IMR-90 (cell line): Measurements from ENCODE around the gene LRRC8E. TPM values are rescaled to one million over a fixed set of nuclear protein-coding genes. Genes with fewer than 3 reads are reported as not detected.

Source experiments
- ATAC-seq: fragments of 200-7000 bp; cut with Tn5 transposase; 2 replicates; pipeline ENCODE4 v1.9.1; 2020; ENCODE audit warnings: low read depth, mild to moderate bottlenecking, moderate library complexity
- BruUV-seq: library from RNA; stranded (reverse); fragments of 400-500 nt; replicated peaks from 2 replicates; lab custom pipeline; 2021; lab: Mats Ljungman, UMichigan
- CTCF ChIA-PET: fragments of 300-600 bp; formaldehyde crosslinking; extraction: SDS; loops from one replicate; lab custom pipeline; 2021; ENCODE audit warnings: antibody characterized with exemption; lab: Yijun Ruan, JAX
- POLR2A ChIA-PET: fragments of 300-600 bp; sonication (Branson Sonifier 250); formaldehyde crosslinking; loops from one replicate; lab custom pipeline; 2022; ENCODE audit warnings: antibody characterized with exemption; ENCODE audit not compliant: unreplicated experiment; lab: Charles Lee
- DNase-seq: peaks from one replicate; pipeline ENCODE4 v3.0.0; 2013
- H2AFZ ChIP-seq: replicated peaks from 2 replicates; pipeline ENCODE3; 2013; ENCODE audit warnings: low read length, mild to moderate bottlenecking; ENCODE audit not compliant: poor library complexity
- H2AK5ac ChIP-seq: 2 replicates; pipeline ENCODE4 v1.6.1; 2013; ENCODE audit warnings: low read depth, low read length, inconsistent platforms
- H2AK9ac ChIP-seq: replicated peaks from 2 replicates; pipeline ENCODE3; 2013; ENCODE audit warnings: mild to moderate bottlenecking, low read depth, low read length, moderate library complexity; ENCODE audit not compliant: poor library complexity
- H2BK120ac ChIP-seq: 2 replicates; pipeline ENCODE4 v1.6.1; 2013; ENCODE audit warnings: low read depth, low read length, inconsistent platforms
- H2BK15ac ChIP-seq: 3 replicates; pipeline ENCODE4 v1.6.1; 2013; ENCODE audit warnings: low read depth, low read length, inconsistent platforms
- H2BK20ac ChIP-seq: 2 replicates; pipeline ENCODE4 v1.6.1; 2013; ENCODE audit warnings: low read depth, mild to moderate bottlenecking, inconsistent platforms, low read length, moderate library complexity
- H2BK5ac ChIP-seq: 2 replicates; pipeline ENCODE4 v1.6.1; 2013; ENCODE audit warnings: mild to moderate bottlenecking, low read depth, low read length, inconsistent platforms; ENCODE audit not compliant: poor library complexity, severe bottlenecking
- H3K14ac ChIP-seq: replicated peaks from 2 replicates; pipeline ENCODE4 v1.6.1; 2013; ENCODE audit warnings: low read depth, low read length, inconsistent platforms
- H3K18ac ChIP-seq: 2 replicates; pipeline ENCODE4 v1.6.1; 2013; ENCODE audit warnings: low read depth, low read length, control low read depth
- H3K23ac ChIP-seq: 2 replicates; pipeline ENCODE4 v1.6.1; 2013; ENCODE audit warnings: low read depth, low read length, inconsistent platforms
- H3K27ac ChIP-seq: 2 replicates; pipeline ENCODE4 v1.5.1; 2013; ENCODE audit warnings: mild to moderate bottlenecking, control low read depth, low read length; ENCODE audit not compliant: insufficient read depth
- H3K27me3 ChIP-seq: 2 replicates; pipeline ENCODE4 v1.6.1; 2013; ENCODE audit warnings: low read length; ENCODE audit not compliant: control insufficient read depth, insufficient read depth
- H3K36me3 ChIP-seq: 2 replicates; pipeline ENCODE4 v1.6.1; 2013; ENCODE audit warnings: low read length, mixed read lengths; ENCODE audit not compliant: control insufficient read depth, insufficient read depth
- H3K4ac ChIP-seq: 2 replicates; pipeline ENCODE4 v1.6.1; 2013; ENCODE audit warnings: low read depth, low read length, inconsistent platforms
- H3K4me1 ChIP-seq: 2 replicates; pipeline ENCODE4 v1.6.1; 2013; ENCODE audit warnings: low read length, mixed read lengths; ENCODE audit not compliant: control insufficient read depth, insufficient read depth
- H3K4me2 ChIP-seq: 2 replicates; pipeline ENCODE4 v1.6.1; 2013; ENCODE audit warnings: low read depth, mild to moderate bottlenecking, control low read depth, low read length, moderate library complexity
- H3K4me3 ChIP-seq: 2 replicates; pipeline ENCODE4 v1.5.1; 2013; ENCODE audit warnings: low read depth, mild to moderate bottlenecking, control low read depth, low read length, moderate library complexity; ENCODE audit not compliant: insufficient read depth
- H3K56ac ChIP-seq: 2 replicates; pipeline ENCODE4 v1.6.1; 2013; ENCODE audit warnings: low read length, inconsistent platforms; ENCODE audit not compliant: insufficient read depth; ENCODE audit errors: extremely low read depth
- H3K79me1 ChIP-seq, 2 experiments: 2 replicates each; pipeline ENCODE4 v1.6.1; 2013; ENCODE audit warnings: low read length in 2 of 2, inconsistent platforms in 1 of 2, low read depth in 1 of 2
- H3K9ac ChIP-seq: 2 replicates; pipeline ENCODE4 v1.6.1; 2013; ENCODE audit warnings: low read depth, low read length, control low read depth
- H3K9me1 ChIP-seq: 2 replicates; pipeline ENCODE4 v1.6.1; 2013; ENCODE audit warnings: low read length, inconsistent platforms; ENCODE audit not compliant: insufficient read depth
- H3K9me3 ChIP-seq: 2 replicates; pipeline ENCODE4 v1.6.1; 2013; ENCODE audit warnings: low read length; ENCODE audit not compliant: control insufficient read depth, insufficient read depth
- H4K20me1 ChIP-seq: 2 replicates; pipeline ENCODE4 v1.6.1; 2013; ENCODE audit warnings: low read length, inconsistent platforms; ENCODE audit not compliant: insufficient read depth
- H4K5ac ChIP-seq: 2 replicates; pipeline ENCODE4 v1.6.1; 2013; ENCODE audit warnings: mild to moderate bottlenecking, low read depth, low read length, control low read depth
- H4K8ac ChIP-seq, 2 experiments: 2 replicates each; pipeline ENCODE4 v1.6.1; 2013; ENCODE audit warnings: low read depth in 2 of 2, low read length in 2 of 2, control low read depth in 1 of 2, inconsistent platforms in 1 of 2
- H4K91ac ChIP-seq: 2 replicates; pipeline ENCODE4 v1.6.1; 2013; ENCODE audit warnings: low read depth, low read length, inconsistent platforms; ENCODE audit not compliant: insufficient read depth
- BHLHE40 ChIP-seq: fragments of 150-350 bp; IDR thresholded peaks from 2 replicates; pipeline ENCODE4 v1.6.1; 2016; ENCODE audit warnings: mild to moderate bottlenecking, low read depth, low read length
- CEBPB ChIP-seq: IDR thresholded peaks from 2 replicates; pipeline ENCODE4 v1.6.1; 2012; ENCODE audit warnings: low read depth, low read length, improper control_type of control experiment
- CHD1 ChIP-seq: IDR thresholded peaks from 2 replicates; pipeline ENCODE4 v1.6.1; 2012; ENCODE audit warnings: low read depth, low read length, improper control_type of control experiment
- FOS ChIP-seq: fragments of 150-350 bp; IDR thresholded peaks from 2 replicates; pipeline ENCODE4 v1.6.1; 2016; ENCODE audit warnings: low read depth, low read length
- MAFK ChIP-seq: IDR thresholded peaks from 2 replicates; pipeline ENCODE4 v1.6.1; 2012; ENCODE audit warnings: low read depth, low read length, improper control_type of control experiment
- MAZ ChIP-seq: IDR thresholded peaks from 2 replicates; pipeline ENCODE4 v1.6.1; 2012; ENCODE audit warnings: low read depth, mild to moderate bottlenecking, low read length, improper control_type of control experiment, moderate library complexity, borderline replicate concordance
- MXI1 ChIP-seq: IDR thresholded peaks from 2 replicates; pipeline ENCODE4 v1.6.1; 2012; ENCODE audit warnings: low read depth, mild to moderate bottlenecking, low read length, moderate library complexity, borderline replicate concordance
- NFE2L2 ChIP-seq: fragments of 150-350 bp; IDR thresholded peaks from 2 replicates; pipeline ENCODE4 v1.6.1; 2016; ENCODE audit warnings: low read depth, mild to moderate bottlenecking, low read length
- POLR2A ChIP-seq: IDR thresholded peaks from 2 replicates; pipeline ENCODE4 v1.6.1; 2012; ENCODE audit warnings: mild to moderate bottlenecking, low read depth, low read length
- RAD21 ChIP-seq: IDR thresholded peaks from 2 replicates; pipeline ENCODE4 v1.6.1; 2012; ENCODE audit warnings: low read length, improper control_type of control experiment
- RCOR1 ChIP-seq: IDR thresholded peaks from 2 replicates; pipeline ENCODE4 v1.6.1; 2012; ENCODE audit warnings: mild to moderate bottlenecking, low read length, improper control_type of control experiment; ENCODE audit not compliant: insufficient replicate concordance
- RFX5 ChIP-seq: IDR thresholded peaks from 2 replicates; pipeline ENCODE4 v1.8.0; 2012; ENCODE audit warnings: low read depth, mild to moderate bottlenecking, low read length, moderate library complexity
- SMC3 ChIP-seq: fragments of 150-350 bp; IDR thresholded peaks from 2 replicates; pipeline ENCODE4 v1.6.1; 2016; ENCODE audit warnings: low read depth, mild to moderate bottlenecking, antibody characterized with exemption, low read length, moderate library complexity
- WGBS, 2 experiments: methylation state at CpG; one replicate each; pipeline versions ENCODE4 v1.1.5 to v1.1.7; 2013; ENCODE audit warnings: missing lambda C conversion rate in 2 of 2; ENCODE audit not compliant: insufficient read length in 1 of 2; ENCODE audit errors: extremely low coverage in 2 of 2; 5-methylcytosine and 5-hydroxymethylcytosine counted together
- dilution Hi-C: fragments of 300-500 bp; cut with HindIII; formaldehyde crosslinking; loops from one replicate; pipeline ENCODE4 v1.14.3; 2018; ENCODE audit warnings: low sequenced_read_pairs; ENCODE audit not compliant: unreplicated experiment
- in situ Hi-C: fragments of 300-500 bp; cut with MboI; formaldehyde crosslinking; loops from 3 replicates; pipeline ENCODE4 v1.14.3; 2019; ENCODE audit warnings: low sequenced_read_pairs, inconsistent platforms, mixed read lengths
- intact Hi-C: fragments of 100-400 bp; cut with micrococcal nuclease; formaldehyde crosslinking; loops from 2 replicates; pipeline ENCODE4 v1.10.0; 2022
- polyA plus RNA-seq, 3 experiments: library from polyadenylated mRNA; depleted of rRNA; stranded (reverse); fragments of >200 nt; gene quantifications; 2 replicates each; pipeline ENCODE4 v1.2.3, GENCODE V29; 2012; ENCODE audit warnings: low replicate concordance in 1 of 3
- total RNA-seq: library from RNA; depleted of rRNA; stranded (reverse); fragments of >200 nt; gene quantifications from 2 replicates; pipeline ENCODE4 v1.2.3, GENCODE V29; 2012
- TF ChIP-seq, protein P1 (sequence below): fragments of 150-350 bp; IDR thresholded peaks from 2 replicates; pipeline ENCODE4 v1.6.1; 2016; ENCODE audit warnings: low read depth, mild to moderate bottlenecking, low read length, moderate library complexity, borderline replicate concordance
- TF ChIP-seq, protein P2 (sequence below): conservative IDR thresholded peaks from 2 replicates; pipeline ENCODE4 v1.5.1; 2012; ENCODE audit warnings: mild to moderate bottlenecking, low read depth, low read length, improper control_type of control experiment
- TF ChIP-seq, protein P3 (sequence below): fragments of 150-350 bp; IDR thresholded peaks from 2 replicates; pipeline ENCODE4 v1.6.1; 2017; ENCODE audit warnings: mild to moderate bottlenecking, antibody characterized with exemption, low read length, low read depth

Gene LRRC8E
- total and polyA plus RNA-seq, 2 of the 4 experiments (the other 2 are of a cell fraction), result 6.4 to 7.2 TPM

DNA sequence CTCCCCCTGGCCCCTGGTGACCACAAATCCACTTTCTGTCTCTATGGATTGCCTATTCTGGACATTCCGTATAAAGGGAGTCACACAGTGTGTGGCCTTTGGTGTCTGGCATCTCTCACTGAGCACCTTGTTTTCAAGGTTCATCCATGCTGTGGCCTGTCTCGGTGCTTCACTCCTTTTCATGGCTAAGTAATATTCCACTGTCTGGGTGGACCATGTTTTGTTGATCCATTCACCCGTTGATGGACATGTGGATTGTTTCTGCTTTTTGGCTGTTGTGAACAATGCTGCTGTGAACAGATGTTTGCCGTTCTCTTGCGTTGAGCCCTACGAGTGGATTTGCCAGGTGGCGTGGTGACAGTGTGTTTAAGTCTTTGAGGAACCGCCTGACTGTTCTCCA lies 47.7 kb upstream of the LRRC8E start:
- TF ChIP-seq SMC3 (no peak), POLR2A (no peak), CHD1 (no peak), NFE2L2 (no peak), MAZ (no peak), RCOR1 (no peak), MAFK (no peak), CEBPB (no peak), RFX5 (no peak), FOS (no peak), RAD21 (no peak), BHLHE40 (no peak), MXI1 (no peak)
- TF ChIP-seq, protein P1, sequence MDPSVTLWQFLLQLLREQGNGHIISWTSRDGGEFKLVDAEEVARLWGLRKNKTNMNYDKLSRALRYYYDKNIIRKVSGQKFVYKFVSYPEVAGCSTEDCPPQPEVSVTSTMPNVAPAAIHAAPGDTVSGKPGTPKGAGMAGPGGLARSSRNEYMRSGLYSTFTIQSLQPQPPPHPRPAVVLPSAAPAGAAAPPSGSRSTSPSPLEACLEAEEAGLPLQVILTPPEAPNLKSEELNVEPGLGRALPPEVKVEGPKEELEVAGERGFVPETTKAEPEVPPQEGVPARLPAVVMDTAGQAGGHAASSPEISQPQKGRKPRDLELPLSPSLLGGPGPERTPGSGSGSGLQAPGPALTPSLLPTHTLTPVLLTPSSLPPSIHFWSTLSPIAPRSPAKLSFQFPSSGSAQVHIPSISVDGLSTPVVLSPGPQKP, result no peak
- TF ChIP-seq, protein P2, sequence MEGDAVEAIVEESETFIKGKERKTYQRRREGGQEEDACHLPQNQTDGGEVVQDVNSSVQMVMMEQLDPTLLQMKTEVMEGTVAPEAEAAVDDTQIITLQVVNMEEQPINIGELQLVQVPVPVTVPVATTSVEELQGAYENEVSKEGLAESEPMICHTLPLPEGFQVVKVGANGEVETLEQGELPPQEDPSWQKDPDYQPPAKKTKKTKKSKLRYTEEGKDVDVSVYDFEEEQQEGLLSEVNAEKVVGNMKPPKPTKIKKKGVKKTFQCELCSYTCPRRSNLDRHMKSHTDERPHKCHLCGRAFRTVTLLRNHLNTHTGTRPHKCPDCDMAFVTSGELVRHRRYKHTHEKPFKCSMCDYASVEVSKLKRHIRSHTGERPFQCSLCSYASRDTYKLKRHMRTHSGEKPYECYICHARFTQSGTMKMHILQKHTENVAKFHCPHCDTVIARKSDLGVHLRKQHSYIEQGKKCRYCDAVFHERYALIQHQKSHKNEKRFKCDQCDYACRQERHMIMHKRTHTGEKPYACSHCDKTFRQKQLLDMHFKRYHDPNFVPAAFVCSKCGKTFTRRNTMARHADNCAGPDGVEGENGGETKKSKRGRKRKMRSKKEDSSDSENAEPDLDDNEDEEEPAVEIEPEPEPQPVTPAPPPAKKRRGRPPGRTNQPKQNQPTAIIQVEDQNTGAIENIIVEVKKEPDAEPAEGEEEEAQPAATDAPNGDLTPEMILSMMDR, result no peak
- TF ChIP-seq, protein P3, sequence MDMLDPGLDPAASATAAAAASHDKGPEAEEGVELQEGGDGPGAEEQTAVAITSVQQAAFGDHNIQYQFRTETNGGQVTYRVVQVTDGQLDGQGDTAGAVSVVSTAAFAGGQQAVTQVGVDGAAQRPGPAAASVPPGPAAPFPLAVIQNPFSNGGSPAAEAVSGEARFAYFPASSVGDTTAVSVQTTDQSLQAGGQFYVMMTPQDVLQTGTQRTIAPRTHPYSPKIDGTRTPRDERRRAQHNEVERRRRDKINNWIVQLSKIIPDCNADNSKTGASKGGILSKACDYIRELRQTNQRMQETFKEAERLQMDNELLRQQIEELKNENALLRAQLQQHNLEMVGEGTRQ, result no peak
- dilution Hi-C loops (no loop called here), in situ Hi-C loops (no loop called here), intact Hi-C loops (no loop called here)
- no peak overlapping the region for H4K5ac ChIP-seq
- H3K4me1 ChIP-seq, result peaks cover 2% of the 10 kb centered on the region; the same call in 1 of the 2 replicates
- DNase-seq (no peak), ATAC-seq (no peak)
- no peak overlapping the region for H4K91ac ChIP-seq
- H3K9me3 ChIP-seq, result no peaks in the 10 kb centered on the region; the same call in 1 of the 2 replicates
- ChIA-PET CTCF (no interaction called here), POLR2A (no interaction called here)
- peaks cover 29% of the 10 kb centered on the region for H3K9me1 ChIP-seq
- no peak overlapping the region for H3K27ac ChIP-seq
- peak overlapping the region; percentile 16; the same call in 1 of the 2 replicates for H2AK5ac ChIP-seq
- no peak overlapping the region for H2BK120ac ChIP-seq
- WGBS, 2 experiments, result 93% methylated on average over 5 of the region's 8 CpGs; no CpG with 5 or more reads in 1 of the 2 experiments
- H2AFZ ChIP-seq, result no peak overlapping the region
- H3K9ac ChIP-seq, result no peak overlapping the region
- BruUV-seq, result no TSS peak
- no peak overlapping the region for H3K14ac ChIP-seq
- no peak overlapping the region for H3K23ac ChIP-seq
- H2AK9ac ChIP-seq, result peak overlapping the region; percentile 65
- H3K4me2 ChIP-seq, result no peak overlapping the region
- no peak overlapping the region for H2BK20ac ChIP-seq
- H3K4ac ChIP-seq, result no peak overlapping the region
- no peak overlapping the region for H2BK5ac ChIP-seq
- peaks cover 29 to 59% of the 10 kb centered on the region in 2 experiments for H3K79me1 ChIP-seq
- H3K4me3 ChIP-seq, result no peak overlapping the region
- H2BK15ac ChIP-seq, result no peak overlapping the region
- H4K20me1 ChIP-seq, result peaks cover 29% of the 10 kb centered on the region
- no peaks in the 10 kb centered on the region for H3K36me3 ChIP-seq
- H3K56ac ChIP-seq, result no peak overlapping the region
- no peak overlapping the region for H4K8ac ChIP-seq
- H3K27me3 ChIP-seq, result no peaks in the 10 kb centered on the region
- no peak overlapping the region for H3K18ac ChIP-seq
